ENCODE measurements around the gene HYI. TPM values are rescaled to one million over a fixed set of nuclear protein-coding genes. Genes with fewer than 3 reads are reported as not detected.

Gene HYI
- total RNA-seq, 1 donor from 2014 or later = 36.0 TPM

DNA sequence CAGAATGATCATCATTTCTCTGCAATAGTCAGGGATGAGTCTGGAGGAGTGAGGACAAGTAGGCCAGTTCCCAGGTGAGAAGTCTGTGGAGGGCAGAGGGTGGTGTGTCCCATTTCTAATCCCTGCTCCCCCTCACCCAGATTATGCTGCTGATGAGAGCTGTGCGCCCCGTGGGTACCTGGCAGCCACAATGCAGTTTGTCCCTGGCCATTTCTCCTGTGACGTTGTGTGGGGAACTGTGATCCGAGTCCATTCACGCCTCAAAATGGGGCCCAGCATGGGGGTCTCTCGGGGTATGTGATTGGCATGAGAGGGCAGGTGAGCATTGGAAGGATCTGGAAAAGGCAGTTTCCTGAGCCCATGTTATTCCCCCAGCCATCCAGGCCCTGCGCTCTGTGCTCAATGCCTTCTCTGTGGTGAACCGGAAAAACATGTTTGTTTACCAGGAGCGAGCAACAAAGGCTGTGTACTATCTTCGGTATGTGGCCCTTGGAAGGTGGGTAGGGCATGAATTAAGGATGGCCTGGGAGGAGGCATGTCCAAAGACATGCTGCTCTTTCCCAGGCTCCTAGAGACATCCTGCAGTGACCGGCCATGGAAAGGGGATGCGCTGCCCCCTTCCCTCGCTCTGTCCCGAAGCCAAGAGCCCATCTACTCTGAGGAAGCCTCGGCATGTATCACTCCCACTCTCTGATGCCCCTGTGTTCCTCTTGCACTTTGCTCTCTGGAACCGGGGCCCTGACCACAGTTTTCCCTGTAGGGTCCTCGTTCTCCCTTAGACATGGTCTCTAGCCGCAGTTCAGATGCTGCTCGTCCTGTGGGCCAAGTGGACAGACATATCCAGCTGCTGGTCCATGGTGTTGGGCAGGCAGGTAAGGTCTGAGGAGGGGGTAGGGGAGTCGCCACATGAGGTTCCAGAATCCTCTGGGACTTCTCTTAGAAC lies 16.4 kb downstream of the HYI start:
- DNase-seq (ENCODE audit: extremely low spot score, unreplicated experiment) = no peak
- peaks cover 21% of the 10 kb centered on the region for H3K36me3 Mint-ChIP-seq
- peak overlapping the region; percentile 92 for H3K27ac Mint-ChIP-seq
- TF ChIP-seq, protein P1, sequence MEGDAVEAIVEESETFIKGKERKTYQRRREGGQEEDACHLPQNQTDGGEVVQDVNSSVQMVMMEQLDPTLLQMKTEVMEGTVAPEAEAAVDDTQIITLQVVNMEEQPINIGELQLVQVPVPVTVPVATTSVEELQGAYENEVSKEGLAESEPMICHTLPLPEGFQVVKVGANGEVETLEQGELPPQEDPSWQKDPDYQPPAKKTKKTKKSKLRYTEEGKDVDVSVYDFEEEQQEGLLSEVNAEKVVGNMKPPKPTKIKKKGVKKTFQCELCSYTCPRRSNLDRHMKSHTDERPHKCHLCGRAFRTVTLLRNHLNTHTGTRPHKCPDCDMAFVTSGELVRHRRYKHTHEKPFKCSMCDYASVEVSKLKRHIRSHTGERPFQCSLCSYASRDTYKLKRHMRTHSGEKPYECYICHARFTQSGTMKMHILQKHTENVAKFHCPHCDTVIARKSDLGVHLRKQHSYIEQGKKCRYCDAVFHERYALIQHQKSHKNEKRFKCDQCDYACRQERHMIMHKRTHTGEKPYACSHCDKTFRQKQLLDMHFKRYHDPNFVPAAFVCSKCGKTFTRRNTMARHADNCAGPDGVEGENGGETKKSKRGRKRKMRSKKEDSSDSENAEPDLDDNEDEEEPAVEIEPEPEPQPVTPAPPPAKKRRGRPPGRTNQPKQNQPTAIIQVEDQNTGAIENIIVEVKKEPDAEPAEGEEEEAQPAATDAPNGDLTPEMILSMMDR (conservative IDR thresholded peaks at IDR 0.05) = no peak
- no peaks in the 10 kb centered on the region for H3K27me3 Mint-ChIP-seq
- H3K4me3 Mint-ChIP-seq = peak overlapping the region; percentile 55
- peaks cover 18% of the 10 kb centered on the region for H3K4me1 Mint-ChIP-seq (ENCODE audit: unreplicated experiment)
- no peaks in the 10 kb centered on the region for H3K9me3 Mint-ChIP-seq

DNA sequence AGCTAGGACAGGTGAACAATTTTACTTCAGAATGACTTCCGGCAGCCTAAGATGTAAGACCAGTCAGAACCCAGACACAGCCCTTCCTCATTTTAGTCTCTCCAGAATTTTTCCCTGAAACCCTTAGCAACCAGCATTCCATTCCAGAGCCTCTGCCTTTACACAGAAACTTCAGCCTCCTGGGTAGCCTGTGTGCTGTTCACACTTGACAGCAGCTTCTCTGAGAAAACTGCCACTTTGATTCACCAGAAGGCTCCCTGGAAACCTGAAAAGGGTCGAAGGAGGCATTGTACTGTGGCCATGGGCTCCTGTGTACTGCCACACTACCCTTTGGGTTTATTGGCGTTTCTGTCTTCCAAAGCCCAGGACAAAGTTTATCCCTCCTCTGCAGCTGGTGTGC lies 17.4 kb downstream of the HYI start:
- H3K4me1 Mint-ChIP-seq (ENCODE audit: unreplicated experiment) = peaks cover 18% of the 10 kb centered on the region
- TF ChIP-seq, protein P1 (conservative IDR thresholded peaks at IDR 0.05) = no peak
- H3K4me3 Mint-ChIP-seq = no peak overlapping the region
- no peaks in the 10 kb centered on the region for H3K27me3 Mint-ChIP-seq
- peak overlapping the region; percentile 27 for H3K27ac Mint-ChIP-seq
- no peaks in the 10 kb centered on the region for H3K9me3 Mint-ChIP-seq
- H3K36me3 Mint-ChIP-seq = peaks cover 27% of the 10 kb centered on the region
- no peak for DNase-seq (ENCODE audit: extremely low spot score, unreplicated experiment)

DNA sequence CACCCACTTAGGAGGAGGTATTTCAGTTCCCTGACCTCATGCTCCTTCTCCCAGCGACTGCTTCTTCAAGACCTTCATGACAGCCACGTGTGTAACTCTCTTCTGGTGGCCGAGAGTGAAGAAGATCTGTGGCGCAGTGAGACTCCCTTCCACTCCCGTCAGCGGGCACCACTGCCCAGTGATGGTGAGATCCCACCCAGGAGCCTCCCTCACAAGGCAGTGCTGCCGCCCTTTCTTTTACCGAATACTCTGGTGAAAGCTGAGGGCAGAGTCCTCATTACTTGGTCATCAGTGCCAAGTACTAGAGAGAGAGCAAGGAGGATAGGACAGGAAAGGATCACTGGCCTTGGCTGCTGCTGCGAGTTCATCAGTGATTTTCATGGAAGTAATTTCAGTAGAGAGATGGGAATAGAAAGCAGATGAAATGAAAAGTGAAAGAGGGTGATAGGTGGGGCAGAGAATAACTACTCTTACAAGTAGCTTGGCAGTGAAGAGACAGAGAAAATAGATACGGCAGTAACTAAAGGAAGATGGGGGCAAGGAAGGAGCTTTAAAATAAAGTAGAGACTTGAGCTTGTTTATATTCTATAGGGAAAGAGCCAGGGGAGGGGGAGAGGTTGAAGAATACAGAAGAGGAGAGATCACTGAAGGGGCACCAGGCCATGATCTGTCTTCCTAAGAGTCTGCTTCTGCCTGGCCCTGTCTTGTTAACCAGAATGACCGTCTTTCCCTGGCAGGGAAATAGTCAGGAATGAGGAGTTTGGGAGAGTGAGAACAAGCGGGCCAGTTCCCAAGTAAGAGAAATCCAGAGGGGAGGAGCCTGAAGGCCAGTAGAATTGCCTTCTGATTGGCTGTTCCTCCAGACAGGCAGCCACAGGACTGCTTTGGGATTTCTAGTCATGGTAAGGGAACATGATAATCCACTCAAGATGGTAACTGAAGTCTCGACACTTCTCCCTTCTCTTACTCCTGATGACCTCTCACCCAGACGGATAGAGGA lies 18.3 kb downstream of the HYI start:
- Mint-ChIP-seq H3K27ac (peak overlapping the region; percentile 52), H3K36me3 (peaks cover 33% of the 10 kb centered on the region), H3K9me3 (no peaks in the 10 kb centered on the region), H3K27me3 (no peaks in the 10 kb centered on the region), H3K4me3 (no peak overlapping the region), H3K4me1 (ENCODE audit: unreplicated experiment) (peaks cover 18% of the 10 kb centered on the region)
- DNase-seq (ENCODE audit: extremely low spot score, unreplicated experiment) = no peak
- TF ChIP-seq, protein P1 (conservative IDR thresholded peaks at IDR 0.05) = no peak

DNA sequence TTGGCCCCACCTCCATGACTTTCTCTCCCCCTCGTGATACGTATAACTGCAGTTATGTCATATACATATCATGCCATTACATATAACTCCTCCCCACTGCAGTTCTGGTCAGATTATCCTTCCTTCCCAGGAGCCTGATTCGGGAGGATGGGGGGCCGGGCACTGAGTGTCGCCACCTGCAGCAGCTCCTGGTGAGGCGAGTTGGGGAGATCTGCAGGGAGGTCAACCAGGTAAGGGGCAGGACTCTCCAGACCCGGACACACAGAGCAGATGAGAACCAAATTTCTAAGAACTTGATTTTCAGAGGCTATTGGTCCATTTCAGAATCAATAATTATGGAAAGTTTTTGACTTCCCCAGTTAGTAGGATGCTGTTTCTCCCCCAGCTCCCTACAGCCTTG lies 19.5 kb downstream of the HYI start:
- TF ChIP-seq, protein P1 (conservative IDR thresholded peaks at IDR 0.05) = no peak
- Mint-ChIP-seq H3K4me3 (no peak overlapping the region), H3K27ac (no peak overlapping the region), H3K9me3 (no peaks in the 10 kb centered on the region), H3K36me3 (peaks cover 39% of the 10 kb centered on the region), H3K4me1 (ENCODE audit: unreplicated experiment) (peaks cover 18% of the 10 kb centered on the region), H3K27me3 (no peaks in the 10 kb centered on the region)
- no peak for DNase-seq (ENCODE audit: extremely low spot score, unreplicated experiment)

DNA sequence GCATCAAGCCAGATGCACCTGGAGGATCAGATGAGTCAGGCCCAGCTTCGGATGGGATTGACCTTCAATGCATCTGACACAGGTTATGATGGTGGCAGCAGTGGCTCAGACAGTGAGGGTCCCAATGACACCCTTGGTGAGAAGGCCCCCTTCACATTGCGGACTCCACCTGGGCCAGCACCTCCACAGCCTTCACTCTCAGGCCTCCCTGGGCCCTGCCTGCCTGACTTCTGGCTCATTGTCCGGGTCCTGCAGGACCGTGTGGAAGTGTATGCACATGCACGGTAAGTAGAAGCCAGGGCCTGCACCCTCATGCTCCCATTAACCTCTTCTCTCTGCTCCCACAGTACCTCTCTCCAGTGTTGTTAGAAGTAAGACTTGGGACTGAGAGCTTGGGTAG lies 20.8 kb downstream of the HYI start:
- no peaks in the 10 kb centered on the region for H3K27me3 Mint-ChIP-seq
- DNase-seq (ENCODE audit: extremely low spot score, unreplicated experiment) = no peak
- H3K4me1 Mint-ChIP-seq (ENCODE audit: unreplicated experiment) = peaks cover 18% of the 10 kb centered on the region
- no peak overlapping the region for H3K4me3 Mint-ChIP-seq
- peaks cover 38% of the 10 kb centered on the region for H3K36me3 Mint-ChIP-seq
- no peak overlapping the region for H3K27ac Mint-ChIP-seq
- TF ChIP-seq, protein P1 (conservative IDR thresholded peaks at IDR 0.05) = no peak
- H3K9me3 Mint-ChIP-seq = no peaks in the 10 kb centered on the region
